VCaP (cell line): ENCODE measurements around the gene PCNT.

Experiments used
- H3K27ac ChIP-seq: fragments of 450-650 bp; 2 replicates; pipeline ENCODE4 v1.5.1; 2017
- TF ChIP-seq, protein P1 (sequence below): fragments of 450-650 bp; conservative IDR thresholded peaks from 2 replicates; pipeline ENCODE4 v1.5.1; 2017; ENCODE audit warnings: mild to moderate bottlenecking, moderate library complexity

The PCNT gene

DNA sequence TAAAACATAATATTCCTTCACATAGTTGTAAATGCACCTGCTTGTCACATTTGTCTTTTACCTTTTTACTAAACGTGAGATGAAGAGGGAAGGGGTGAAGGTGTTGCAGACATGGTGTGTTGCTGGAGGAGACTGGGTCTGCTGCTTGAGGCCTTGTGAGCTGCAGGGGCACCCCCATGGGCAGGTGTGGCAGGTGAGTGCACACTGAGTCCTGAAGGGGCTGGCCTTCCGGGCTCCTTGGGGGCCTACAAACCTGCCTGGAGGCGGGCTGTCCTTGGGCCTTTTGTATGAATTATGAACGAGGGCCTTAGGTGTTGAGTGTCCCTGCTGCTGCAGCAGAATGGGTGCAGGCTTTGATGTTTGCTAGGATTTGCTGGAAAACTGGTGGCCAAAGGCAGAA lies 3.8 kb downstream of the PCNT start:
- TF ChIP-seq, protein P1, sequence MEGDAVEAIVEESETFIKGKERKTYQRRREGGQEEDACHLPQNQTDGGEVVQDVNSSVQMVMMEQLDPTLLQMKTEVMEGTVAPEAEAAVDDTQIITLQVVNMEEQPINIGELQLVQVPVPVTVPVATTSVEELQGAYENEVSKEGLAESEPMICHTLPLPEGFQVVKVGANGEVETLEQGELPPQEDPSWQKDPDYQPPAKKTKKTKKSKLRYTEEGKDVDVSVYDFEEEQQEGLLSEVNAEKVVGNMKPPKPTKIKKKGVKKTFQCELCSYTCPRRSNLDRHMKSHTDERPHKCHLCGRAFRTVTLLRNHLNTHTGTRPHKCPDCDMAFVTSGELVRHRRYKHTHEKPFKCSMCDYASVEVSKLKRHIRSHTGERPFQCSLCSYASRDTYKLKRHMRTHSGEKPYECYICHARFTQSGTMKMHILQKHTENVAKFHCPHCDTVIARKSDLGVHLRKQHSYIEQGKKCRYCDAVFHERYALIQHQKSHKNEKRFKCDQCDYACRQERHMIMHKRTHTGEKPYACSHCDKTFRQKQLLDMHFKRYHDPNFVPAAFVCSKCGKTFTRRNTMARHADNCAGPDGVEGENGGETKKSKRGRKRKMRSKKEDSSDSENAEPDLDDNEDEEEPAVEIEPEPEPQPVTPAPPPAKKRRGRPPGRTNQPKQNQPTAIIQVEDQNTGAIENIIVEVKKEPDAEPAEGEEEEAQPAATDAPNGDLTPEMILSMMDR, result no peak
- peak overlapping the region; percentile 99 for H3K27ac ChIP-seq

- TF ChIP-seq, protein P1, result no peak
- peak overlapping the region; percentile 99; the same call in 1 of the 2 replicates for H3K27ac ChIP-seq
These were observed 4.2 kb downstream of the PCNT start for GRCh38 chr21:46328151-46328550.

- no peak overlapping the region for H3K27ac ChIP-seq
- TF ChIP-seq, protein P1, result no peak
These were observed 5.8 kb downstream of the PCNT start for GRCh38 chr21:46329796-46330195.

- no peak overlapping the region for H3K27ac ChIP-seq
- TF ChIP-seq, protein P1, result no peak
These were observed 10.6 kb downstream of the PCNT start for GRCh38 chr21:46334351-46335140.

- no peak overlapping the region for H3K27ac ChIP-seq
- TF ChIP-seq, protein P1, result no peak
These were observed 12.6 kb downstream of the PCNT start for GRCh38 chr21:46336603-46337002.

- TF ChIP-seq, protein P1, result no peak
- no peak overlapping the region for H3K27ac ChIP-seq
These were observed 17.0 kb downstream of the PCNT start for GRCh38 chr21:46340998-46341397.

DNA sequence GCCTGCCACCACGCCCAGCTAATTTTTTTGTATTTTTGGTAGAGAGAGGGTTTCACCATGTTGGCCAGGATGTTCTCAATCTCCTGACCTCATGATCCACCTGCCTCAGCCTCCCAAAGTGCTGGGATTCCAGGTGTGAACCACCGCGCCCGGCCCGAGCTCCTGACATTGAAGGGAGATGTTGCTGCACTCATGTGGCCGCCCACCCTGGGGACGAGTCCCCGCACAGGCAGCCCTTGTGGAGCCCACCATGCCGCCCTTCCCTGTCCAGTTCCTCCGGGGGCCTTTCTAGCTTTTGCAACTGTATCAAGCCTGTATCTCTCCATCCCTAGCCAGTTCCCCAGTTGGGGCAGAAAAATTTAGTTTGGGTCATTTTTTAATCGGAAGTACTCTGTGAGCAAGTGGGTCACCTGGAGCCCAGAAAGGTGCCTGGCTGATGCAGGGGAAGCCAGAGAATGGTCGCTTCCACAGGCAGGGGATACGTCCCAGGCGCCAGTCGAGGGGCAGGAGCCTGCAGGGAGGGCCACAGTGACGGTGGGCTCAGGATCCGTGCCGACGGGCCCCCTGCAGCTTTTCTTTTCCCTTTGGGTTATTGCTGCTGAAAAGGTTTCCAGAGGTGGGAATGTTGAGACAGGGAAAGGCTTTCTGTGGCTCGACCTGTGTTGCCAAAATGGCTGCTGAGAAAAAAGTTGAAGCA lies 20.4 kb downstream of the PCNT start:
- no peak overlapping the region for H3K27ac ChIP-seq
- TF ChIP-seq, protein P1, result no peak
